KMS-11 (cell line): Measurements from ENCODE around the gene GTF3C1.

Experiments used
- H2AFZ ChIP-seq: fragments of 200-600 bp; sonication (generic); 2 replicates; pipeline ENCODE4 v1.6.1; 2016; ENCODE audit warnings: antibody characterized with exemption, mixed run types, low read depth
- H3K27ac ChIP-seq: fragments of 200-600 bp; sonication (generic); 2 replicates; pipeline ENCODE4 v1.6.1; 2016; ENCODE audit warnings: mild to moderate bottlenecking, mixed run types
- H3K27me3 ChIP-seq: fragments of 200-600 bp; sonication (generic); 2 replicates; pipeline ENCODE4 v1.6.1; 2017; ENCODE audit warnings: mild to moderate bottlenecking, low read depth, mixed run types, moderate library complexity; ENCODE audit not compliant: insufficient read depth
- H3K36me3 ChIP-seq: fragments of 200-600 bp; sonication (generic); 2 replicates; pipeline ENCODE4 v1.6.1; 2017; ENCODE audit warnings: mild to moderate bottlenecking, mixed run types; ENCODE audit not compliant: insufficient read depth
- H3K4me1 ChIP-seq: fragments of 200-600 bp; sonication (generic); 2 replicates; pipeline ENCODE4 v1.6.1; 2016; ENCODE audit warnings: mild to moderate bottlenecking, low read depth, mixed run types; ENCODE audit not compliant: poor library complexity, severe bottlenecking
- H3K4me2 ChIP-seq: fragments of 200-600 bp; sonication (generic); 2 replicates; pipeline ENCODE4 v1.7.0; 2016; ENCODE audit warnings: mild to moderate bottlenecking, mixed run types
- H3K4me3 ChIP-seq: fragments of 200-600 bp; sonication (generic); IDR thresholded peaks from 2 replicates; pipeline ENCODE4 v1.6.1; 2017; ENCODE audit warnings: low read depth, low read length, mixed read lengths; ENCODE audit not compliant: insufficient read depth
- H3K79me2 ChIP-seq: fragments of 200-600 bp; sonication (generic); 2 replicates; pipeline ENCODE4 v1.6.1; 2016; ENCODE audit warnings: low read depth, mixed run types; ENCODE audit not compliant: insufficient read depth
- H3K9ac ChIP-seq: fragments of 200-600 bp; sonication (generic); 2 replicates; pipeline ENCODE4 v1.6.1; 2016; ENCODE audit warnings: mild to moderate bottlenecking, mixed run types
- H4K20me1 ChIP-seq: fragments of 200-600 bp; sonication (generic); 2 replicates; pipeline ENCODE4 v1.6.1; 2016; ENCODE audit warnings: mild to moderate bottlenecking, mixed run types; ENCODE audit not compliant: insufficient read depth
- TF ChIP-seq, protein P1 (sequence below): fragments of 200-600 bp; sonication (generic); conservative IDR thresholded peaks from 2 replicates; pipeline ENCODE4 v1.6.1; 2017; ENCODE audit warnings: low read depth, mild to moderate bottlenecking, antibody characterized with exemption, low read length, moderate library complexity, mixed read lengths

The GTF3C1 gene

DNA sequence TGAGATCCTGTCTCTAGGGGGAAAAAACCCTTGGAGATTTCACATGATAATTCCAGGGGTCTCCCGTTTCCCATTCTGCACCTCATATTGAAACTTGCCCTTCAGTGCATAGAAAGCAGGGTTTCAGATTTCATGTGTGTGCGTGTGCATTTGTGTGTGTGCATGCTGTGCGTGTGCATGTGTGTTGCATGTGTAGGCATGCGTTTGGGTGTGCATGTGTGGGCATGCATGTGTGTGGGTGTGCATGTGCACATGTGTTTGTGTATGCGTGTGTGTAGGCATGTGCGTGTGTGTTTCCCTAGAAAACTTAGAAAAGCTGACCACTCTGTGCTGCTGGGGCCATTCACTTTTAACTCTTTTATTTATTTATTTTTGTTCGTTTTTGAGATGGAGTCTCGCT, 107.7 kb downstream of the GTF3C1 start:
- Histone ChIP-seq H3K4me1 (no peaks in the 10 kb centered on the region), H3K4me3 (no peak overlapping the region), H3K27ac (no peak overlapping the region), H3K9ac (no peak overlapping the region), H3K4me2 (no peak overlapping the region), H3K27me3 (no peaks in the 10 kb centered on the region), H3K36me3 (peaks cover 10% of the 10 kb centered on the region; the same call in 1 of the 2 replicates), H3K79me2 (no peaks in the 10 kb centered on the region), H4K20me1 (no peaks in the 10 kb centered on the region), H2AFZ (no peak overlapping the region)
- TF ChIP-seq, protein P1, sequence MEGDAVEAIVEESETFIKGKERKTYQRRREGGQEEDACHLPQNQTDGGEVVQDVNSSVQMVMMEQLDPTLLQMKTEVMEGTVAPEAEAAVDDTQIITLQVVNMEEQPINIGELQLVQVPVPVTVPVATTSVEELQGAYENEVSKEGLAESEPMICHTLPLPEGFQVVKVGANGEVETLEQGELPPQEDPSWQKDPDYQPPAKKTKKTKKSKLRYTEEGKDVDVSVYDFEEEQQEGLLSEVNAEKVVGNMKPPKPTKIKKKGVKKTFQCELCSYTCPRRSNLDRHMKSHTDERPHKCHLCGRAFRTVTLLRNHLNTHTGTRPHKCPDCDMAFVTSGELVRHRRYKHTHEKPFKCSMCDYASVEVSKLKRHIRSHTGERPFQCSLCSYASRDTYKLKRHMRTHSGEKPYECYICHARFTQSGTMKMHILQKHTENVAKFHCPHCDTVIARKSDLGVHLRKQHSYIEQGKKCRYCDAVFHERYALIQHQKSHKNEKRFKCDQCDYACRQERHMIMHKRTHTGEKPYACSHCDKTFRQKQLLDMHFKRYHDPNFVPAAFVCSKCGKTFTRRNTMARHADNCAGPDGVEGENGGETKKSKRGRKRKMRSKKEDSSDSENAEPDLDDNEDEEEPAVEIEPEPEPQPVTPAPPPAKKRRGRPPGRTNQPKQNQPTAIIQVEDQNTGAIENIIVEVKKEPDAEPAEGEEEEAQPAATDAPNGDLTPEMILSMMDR: no peak

DNA sequence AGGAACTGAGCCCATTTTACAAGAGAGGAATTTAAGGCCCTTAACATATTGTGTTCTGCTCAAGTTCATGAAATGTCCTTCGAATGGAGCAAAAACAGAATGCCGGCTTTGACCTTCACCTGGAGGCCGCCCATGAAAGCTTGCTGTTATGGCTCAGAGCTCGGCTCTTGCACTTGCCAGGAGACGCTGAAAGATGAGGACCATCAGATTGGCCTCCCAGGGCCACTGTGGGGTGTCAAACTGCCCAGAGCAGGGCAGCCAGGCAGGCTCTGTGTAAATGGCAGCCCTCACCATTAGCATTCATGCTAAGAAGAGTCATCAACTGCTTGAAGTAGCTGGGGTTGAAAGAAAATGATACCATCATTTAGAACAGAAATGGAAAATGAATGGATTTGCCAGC, 108.4 kb downstream of the GTF3C1 start:
- no peak overlapping the region for H3K27ac ChIP-seq
- H3K9ac ChIP-seq: no peak overlapping the region
- H3K4me3 ChIP-seq: no peak overlapping the region
- H3K4me2 ChIP-seq: no peak overlapping the region
- TF ChIP-seq, protein P1: no peak
- H2AFZ ChIP-seq: no peak overlapping the region
- H3K79me2 ChIP-seq: no peaks in the 10 kb centered on the region
- H3K27me3 ChIP-seq: no peaks in the 10 kb centered on the region
- no peaks in the 10 kb centered on the region for H4K20me1 ChIP-seq
- H3K36me3 ChIP-seq: peaks cover 10% of the 10 kb centered on the region; the same call in 1 of the 2 replicates
- no peaks in the 10 kb centered on the region for H3K4me1 ChIP-seq

DNA sequence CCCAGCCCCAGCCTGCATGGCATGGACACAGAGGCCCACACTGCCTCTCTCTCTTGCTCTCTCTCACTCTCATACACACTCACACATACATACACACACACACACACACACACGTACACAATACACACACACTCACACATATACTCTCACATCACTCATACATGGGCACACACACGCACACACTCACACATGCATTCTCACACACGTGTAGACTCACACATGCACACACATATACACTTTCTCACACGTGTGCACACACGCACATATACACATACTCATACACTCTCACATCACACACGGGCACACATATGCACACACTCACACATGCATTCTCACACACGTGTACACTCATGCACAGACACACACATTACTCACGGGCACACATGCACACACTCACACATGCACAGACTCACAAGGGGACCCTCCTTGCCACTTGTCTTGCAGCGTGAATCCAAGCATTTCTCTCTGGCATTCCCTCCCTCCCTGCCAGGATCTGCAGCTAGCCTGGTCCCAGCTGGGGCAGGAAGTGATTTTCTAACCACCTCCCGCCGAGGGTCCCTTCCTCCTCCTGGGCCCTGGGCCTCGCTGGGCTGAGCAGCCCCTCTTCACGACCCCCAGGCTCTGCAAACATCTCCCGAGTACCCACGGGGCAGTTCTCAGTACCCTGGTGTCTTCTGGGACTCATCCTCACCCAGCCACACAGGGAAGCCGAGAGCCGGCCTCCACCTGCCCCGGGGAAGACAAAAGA, 110.3 kb downstream of the GTF3C1 start:
- Histone ChIP-seq H3K27me3 (no peaks in the 10 kb centered on the region), H3K27ac (no peak overlapping the region), H3K4me1 (no peaks in the 10 kb centered on the region), H3K79me2 (no peaks in the 10 kb centered on the region), H2AFZ (no peak overlapping the region), H3K36me3 (peaks cover under 1% of the 10 kb centered on the region; the same call in 1 of the 2 replicates), H3K4me2 (no peak overlapping the region), H3K4me3 (no peak overlapping the region), H3K9ac (no peak overlapping the region), H4K20me1 (no peaks in the 10 kb centered on the region)
- TF ChIP-seq, protein P1: no peak

DNA sequence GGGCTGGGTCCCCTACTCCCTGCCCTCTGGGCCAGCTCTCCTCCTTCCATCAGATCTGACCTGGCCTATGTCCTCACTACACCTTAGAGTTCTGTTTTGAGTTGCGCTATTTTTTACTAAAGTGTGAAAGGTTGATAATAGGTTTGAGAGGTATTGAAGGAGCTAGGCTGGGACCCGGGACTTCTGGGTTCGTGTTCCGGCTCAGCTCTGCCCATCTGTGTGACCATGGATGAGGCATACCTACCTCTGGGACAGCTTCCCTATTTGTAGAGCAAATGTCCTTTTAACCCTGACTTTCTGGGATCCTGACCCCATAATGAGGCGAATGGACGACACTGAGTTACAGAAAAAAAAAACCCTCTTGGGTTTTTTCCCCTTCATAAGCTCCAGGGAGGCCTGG, 111.8 kb downstream of the GTF3C1 start:
- no peak overlapping the region for H2AFZ ChIP-seq
- no peaks in the 10 kb centered on the region; the same call in 1 of the 2 replicates for H3K36me3 ChIP-seq
- H3K4me2 ChIP-seq: no peak overlapping the region
- H3K4me3 ChIP-seq: no peak overlapping the region
- H4K20me1 ChIP-seq: no peaks in the 10 kb centered on the region
- TF ChIP-seq, protein P1: no peak
- no peaks in the 10 kb centered on the region for H3K4me1 ChIP-seq
- H3K27me3 ChIP-seq: no peaks in the 10 kb centered on the region
- H3K9ac ChIP-seq: no peak overlapping the region
- no peaks in the 10 kb centered on the region for H3K79me2 ChIP-seq
- no peak overlapping the region for H3K27ac ChIP-seq
